HCT116 (cell line): ENCODE measurements around the gene SLC35F3. TPM values are rescaled to one million over a fixed set of nuclear protein-coding genes. Genes with fewer than 3 reads are reported as not detected.

ENCODE experiments used
- ATAC-seq: fragments of 200-7000 bp; cut with Tn5 transposase; 2 replicates; pipeline ENCODE4 v1.9.1; 2020; ENCODE audit warnings: mild to moderate bottlenecking, moderate library complexity
- BruUV-seq: library from RNA; stranded (reverse); fragments of 400-500 nt; replicated peaks from 2 replicates; lab custom pipeline; 2021; lab: Mats Ljungman, UMichigan
- CTCF ChIA-PET: fragments of 300-600 bp; sonication (Branson Sonifier 250); formaldehyde crosslinking; loops from one replicate; lab custom pipeline; 2021; ENCODE audit warnings: antibody characterized with exemption; lab: Charles Lee
- POLR2A ChIA-PET: fragments of 300-600, 350-600 bp; sonication (Branson Sonifier 250); formaldehyde crosslinking; loops from one replicate; lab custom pipeline; 2021; ENCODE audit warnings: antibody characterized with exemption; lab: Charles Lee
- RAD21 ChIA-PET, 2 experiments: fragments of 300-600 bp; sonication (Branson Sonifier 250); formaldehyde crosslinking; loops; one replicate each; lab custom pipeline; 2023; ENCODE audit warnings: low total read pairs in 2 of 2; ENCODE audit not compliant: uncharacterized antibody in 2 of 2, unreplicated experiment in 2 of 2, low non-redundant PET in 1 of 2; lab: Charles Lee
- DNase-seq: peaks from one replicate; pipeline ENCODE4 v3.0.0-alpha.2; 2010; ENCODE audit warnings: low read depth, low spot score
- H2AFZ ChIP-seq: fragments of 200-600 bp; shearing (Covaris generic), sonication (generic); 2 replicates; pipeline ENCODE4 v1.6.1; 2017; ENCODE audit warnings: low read depth, mixed run types, mixed read lengths, antibody characterized with exemption, low read length; ENCODE audit not compliant: poor library complexity, severe bottlenecking
- H3K27ac ChIP-seq: 2 replicates; pipeline ENCODE4 v1.5.1; 2012; ENCODE audit warnings: low read depth, low read length
- H3K27me3 ChIP-seq: fragments of 200-600 bp; sonication (generic); 2 replicates; pipeline ENCODE4 v1.6.1; 2016; ENCODE audit warnings: mixed run types, low read length, mixed read lengths; ENCODE audit not compliant: insufficient read depth
- H3K36me3 ChIP-seq, 2 experiments: fragments of 200-500 bp in 1 of 2; fragments of 200-600 bp in 1 of 2; sonication (Bioruptor generic) in 1 of 2; sonication (generic) in 1 of 2; 2 replicates each; pipeline versions ENCODE4 v1.5.1 to v1.6.1; 2014 to 2016; ENCODE audit warnings: low read length in 2 of 2, inconsistent platforms in 1 of 2, mixed read lengths in 1 of 2, mixed run types in 1 of 2; ENCODE audit not compliant: insufficient read depth in 2 of 2, control insufficient read depth in 1 of 2
- H3K4me1 ChIP-seq, 2 experiments: fragments of 200-600 bp in 1 of 2; sonication (generic) in 1 of 2; 2 replicates each; pipeline versions ENCODE4 v1.5.1 to v1.6.1; 2012 to 2017; ENCODE audit warnings: low read length in 2 of 2, inconsistent platforms in 1 of 2, mild to moderate bottlenecking in 1 of 2, mixed read lengths in 1 of 2, mixed run types in 1 of 2, moderate library complexity in 1 of 2; ENCODE audit not compliant: insufficient read depth in 2 of 2, control insufficient read depth in 1 of 2
- H3K4me2 ChIP-seq: fragments of 200-600 bp; sonication (generic); 2 replicates; pipeline ENCODE4 v1.6.1; 2017; ENCODE audit warnings: mixed run types, low read length, mixed read lengths
- H3K4me3 ChIP-seq, 2 experiments: fragments of 200-600 bp in 1 of 2; sonication (generic) in 1 of 2; replicated peaks in 1 of 2; 2 replicates each; pipeline ENCODE4 v1.5.1; 2011 to 2016; ENCODE audit warnings: low read length in 2 of 2, control low read depth in 1 of 2, low read depth in 1 of 2, mild to moderate bottlenecking in 1 of 2, mixed read lengths in 1 of 2, mixed run types in 1 of 2
- H3K79me2 ChIP-seq: fragments of 200-600 bp; sonication (generic); 2 replicates; pipeline ENCODE4 v1.6.1; 2017; ENCODE audit warnings: mild to moderate bottlenecking, mixed run types, low read length, moderate library complexity, mixed read lengths; ENCODE audit not compliant: insufficient read depth
- H3K9ac ChIP-seq: fragments of 200-600 bp; sonication (generic); 2 replicates; pipeline ENCODE4 v1.6.1; 2016; ENCODE audit warnings: low read length, mixed read lengths
- H3K9me2 ChIP-seq: fragments of 200-600 bp; sonication (generic), shearing (Covaris generic); 2 replicates; pipeline ENCODE4 v1.6.1; 2017; ENCODE audit warnings: mixed run types, mild to moderate bottlenecking, moderate library complexity; ENCODE audit not compliant: insufficient read depth
- H3K9me3 ChIP-seq, 2 experiments: fragments of 200-500 bp in 1 of 2; fragments of 200-600 bp in 1 of 2; sonication (Bioruptor generic) in 1 of 2; sonication (generic) in 1 of 2; 2 replicates each; pipeline ENCODE4 v1.6.1; 2014 to 2017; ENCODE audit warnings: low read length in 2 of 2, mixed read lengths in 2 of 2, inconsistent platforms in 1 of 2, low read depth in 1 of 2, mild to moderate bottlenecking in 1 of 2, mixed run types in 1 of 2, moderate library complexity in 1 of 2; ENCODE audit not compliant: control insufficient read depth in 1 of 2, insufficient read depth in 1 of 2
- H4K20me1 ChIP-seq: fragments of 200-600 bp; sonication (generic), shearing (Covaris generic); 2 replicates; pipeline ENCODE4 v1.6.1; 2017; ENCODE audit warnings: mixed run types, mild to moderate bottlenecking, moderate library complexity; ENCODE audit not compliant: insufficient read depth
- CBX3 ChIP-seq: IDR thresholded peaks from 2 replicates; pipeline ENCODE4 v1.6.1; 2012; ENCODE audit warnings: low read depth
- EZH2 ChIP-seq: fragments of 200-600 bp; sonication (generic); IDR thresholded peaks from 2 replicates; pipeline ENCODE4 v1.6.1; 2017; ENCODE audit warnings: antibody characterized with exemption, mixed run types
- JUND ChIP-seq: IDR thresholded peaks from 2 replicates; pipeline ENCODE4 v1.6.1; 2012
- POLR2A ChIP-seq: IDR thresholded peaks from 2 replicates; pipeline ENCODE4 v1.7.0; 2011; ENCODE audit warnings: borderline replicate concordance; ENCODE audit not compliant: insufficient read depth, insufficient read length; ENCODE audit errors: extremely low read depth
- YY1 ChIP-seq: IDR thresholded peaks from 2 replicates; pipeline ENCODE4 v1.6.1; 2011; ENCODE audit warnings: low read length, low read depth, moderate library complexity, mild to moderate bottlenecking; ENCODE audit not compliant: insufficient replicate concordance; ENCODE audit errors: extremely low read depth
- ZFX ChIP-seq: fragments of 450-650 bp; IDR thresholded peaks from 2 replicates; pipeline ENCODE4 v1.6.1; 2017
- intact Hi-C: fragments of 100-400 bp; cut with micrococcal nuclease; formaldehyde crosslinking; loops from 2 replicates; pipeline ENCODE4 v1.10.0; 2022
- total RNA-seq: library from RNA; stranded (reverse); gene quantifications from one replicate; pipeline ENCODE4 v1.2.1, GENCODE V29; 2021; ENCODE audit not compliant: unreplicated experiment
- TF ChIP-seq, protein P1 (sequence below): IDR thresholded peaks from 2 replicates; pipeline ENCODE4 v1.6.1; 2012
- TF ChIP-seq, protein P2 (sequence below): IDR thresholded peaks from 2 replicates; pipeline ENCODE4 v1.6.1; 2012; ENCODE audit warnings: low read depth

Gene SLC35F3
- total RNA-seq, 1 experiment from 2014 or later, result 6.4 TPM

DNA sequence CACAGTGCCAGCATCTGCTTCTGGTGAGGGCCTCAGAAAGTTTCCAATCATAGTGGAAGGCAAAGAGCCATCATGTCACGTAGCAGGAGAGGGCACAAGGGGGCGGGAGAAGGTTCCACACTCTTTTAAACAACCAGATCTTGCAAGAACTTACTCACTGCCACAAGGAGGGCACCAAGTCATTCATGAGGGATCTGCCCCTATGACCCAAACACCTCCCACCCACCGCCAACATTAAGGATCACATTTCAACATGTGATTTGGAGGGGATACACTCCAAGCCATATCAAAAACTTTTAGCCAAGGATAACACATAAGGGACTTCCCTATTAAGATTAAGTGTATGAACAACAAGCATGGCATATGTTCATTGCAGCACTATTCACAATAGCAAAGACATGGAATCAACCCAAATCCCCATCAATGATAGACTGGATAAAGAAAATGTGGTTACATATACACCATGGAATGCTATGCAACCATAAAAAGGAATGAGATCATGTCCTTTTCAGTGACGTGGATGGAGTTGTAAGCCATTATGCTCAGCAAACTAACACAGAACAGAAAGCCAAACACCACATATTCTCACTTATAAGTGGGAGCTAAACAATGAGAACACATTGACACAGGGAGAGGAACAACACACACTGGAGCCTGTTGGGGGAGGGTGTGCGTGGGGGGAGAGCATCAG, 19.9 kb upstream of the SLC35F3 start:
- no peaks in the 10 kb centered on the region for H3K36me3 ChIP-seq
- no peak for ATAC-seq
- H3K9me3 ChIP-seq, result no peaks in the 10 kb centered on the region
- no peaks in the 10 kb centered on the region for H3K79me2 ChIP-seq
- no peak for TF ChIP-seq EZH2
- no peak for TF ChIP-seq JUND
- TF ChIP-seq ZFX, result no peak
- no peak for TF ChIP-seq CBX3
- TF ChIP-seq POLR2A, result no peak
- TF ChIP-seq, protein P1, sequence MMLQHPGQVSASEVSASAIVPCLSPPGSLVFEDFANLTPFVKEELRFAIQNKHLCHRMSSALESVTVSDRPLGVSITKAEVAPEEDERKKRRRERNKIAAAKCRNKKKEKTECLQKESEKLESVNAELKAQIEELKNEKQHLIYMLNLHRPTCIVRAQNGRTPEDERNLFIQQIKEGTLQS, result no peak
- TF ChIP-seq YY1, result no peak
- TF ChIP-seq, protein P2, sequence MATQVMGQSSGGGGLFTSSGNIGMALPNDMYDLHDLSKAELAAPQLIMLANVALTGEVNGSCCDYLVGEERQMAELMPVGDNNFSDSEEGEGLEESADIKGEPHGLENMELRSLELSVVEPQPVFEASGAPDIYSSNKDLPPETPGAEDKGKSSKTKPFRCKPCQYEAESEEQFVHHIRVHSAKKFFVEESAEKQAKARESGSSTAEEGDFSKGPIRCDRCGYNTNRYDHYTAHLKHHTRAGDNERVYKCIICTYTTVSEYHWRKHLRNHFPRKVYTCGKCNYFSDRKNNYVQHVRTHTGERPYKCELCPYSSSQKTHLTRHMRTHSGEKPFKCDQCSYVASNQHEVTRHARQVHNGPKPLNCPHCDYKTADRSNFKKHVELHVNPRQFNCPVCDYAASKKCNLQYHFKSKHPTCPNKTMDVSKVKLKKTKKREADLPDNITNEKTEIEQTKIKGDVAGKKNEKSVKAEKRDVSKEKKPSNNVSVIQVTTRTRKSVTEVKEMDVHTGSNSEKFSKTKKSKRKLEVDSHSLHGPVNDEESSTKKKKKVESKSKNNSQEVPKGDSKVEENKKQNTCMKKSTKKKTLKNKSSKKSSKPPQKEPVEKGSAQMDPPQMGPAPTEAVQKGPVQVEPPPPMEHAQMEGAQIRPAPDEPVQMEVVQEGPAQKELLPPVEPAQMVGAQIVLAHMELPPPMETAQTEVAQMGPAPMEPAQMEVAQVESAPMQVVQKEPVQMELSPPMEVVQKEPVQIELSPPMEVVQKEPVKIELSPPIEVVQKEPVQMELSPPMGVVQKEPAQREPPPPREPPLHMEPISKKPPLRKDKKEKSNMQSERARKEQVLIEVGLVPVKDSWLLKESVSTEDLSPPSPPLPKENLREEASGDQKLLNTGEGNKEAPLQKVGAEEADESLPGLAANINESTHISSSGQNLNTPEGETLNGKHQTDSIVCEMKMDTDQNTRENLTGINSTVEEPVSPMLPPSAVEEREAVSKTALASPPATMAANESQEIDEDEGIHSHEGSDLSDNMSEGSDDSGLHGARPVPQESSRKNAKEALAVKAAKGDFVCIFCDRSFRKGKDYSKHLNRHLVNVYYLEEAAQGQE, result no peak
- no peaks in the 10 kb centered on the region for H3K4me1 ChIP-seq
- no TSS peak for BruUV-seq
- RAD21 ChIA-PET, result no interaction called here
- intact Hi-C loops, result no loop called here
- H3K27me3 ChIP-seq, result no peaks in the 10 kb centered on the region
- CTCF ChIA-PET, result no interaction called here
- no peak overlapping the region for H3K9ac ChIP-seq
- DNase-seq, result no peak
- no peaks in the 10 kb centered on the region for H4K20me1 ChIP-seq
- no peak overlapping the region for H2AFZ ChIP-seq
- no peaks in the 10 kb centered on the region for H3K9me2 ChIP-seq
- POLR2A ChIA-PET, result no interaction called here
- no peak overlapping the region for H3K4me2 ChIP-seq
- H3K4me3 ChIP-seq, result no peak overlapping the region
- H3K27ac ChIP-seq, result no peak overlapping the region
